ENCODE data around the gene SEPHS1.

SEPHS1 gene

DNA sequence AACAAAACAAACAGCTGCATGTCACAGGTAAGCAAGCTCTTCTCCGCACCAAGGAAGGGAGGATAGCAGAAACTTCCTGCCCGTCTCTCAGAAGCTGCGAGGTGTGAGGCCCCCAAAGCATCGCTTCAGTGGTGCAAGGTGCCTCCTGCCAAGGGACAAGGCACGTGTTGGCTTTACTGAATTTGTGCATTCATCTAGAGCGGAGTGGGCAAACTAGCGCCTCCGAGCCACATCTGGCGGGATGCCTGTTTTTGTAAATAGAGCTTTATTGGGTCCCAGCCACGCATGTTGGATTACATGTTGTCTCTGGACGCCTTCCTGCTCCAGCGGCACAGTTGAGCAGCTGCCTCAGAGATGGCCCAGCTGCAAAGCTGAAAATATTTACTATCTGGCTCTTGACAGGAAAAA is 75.9 kb downstream of the SEPHS1 start (continued):
- TF ChIP-seq ZNF629 (tag by site-specific recombination; IDR thresholded peaks at IDR 0.05) (no peak), ZFHX2 (tag by site-specific recombination; conservative IDR thresholded peaks at IDR 0.05) (no peak)

DNA sequence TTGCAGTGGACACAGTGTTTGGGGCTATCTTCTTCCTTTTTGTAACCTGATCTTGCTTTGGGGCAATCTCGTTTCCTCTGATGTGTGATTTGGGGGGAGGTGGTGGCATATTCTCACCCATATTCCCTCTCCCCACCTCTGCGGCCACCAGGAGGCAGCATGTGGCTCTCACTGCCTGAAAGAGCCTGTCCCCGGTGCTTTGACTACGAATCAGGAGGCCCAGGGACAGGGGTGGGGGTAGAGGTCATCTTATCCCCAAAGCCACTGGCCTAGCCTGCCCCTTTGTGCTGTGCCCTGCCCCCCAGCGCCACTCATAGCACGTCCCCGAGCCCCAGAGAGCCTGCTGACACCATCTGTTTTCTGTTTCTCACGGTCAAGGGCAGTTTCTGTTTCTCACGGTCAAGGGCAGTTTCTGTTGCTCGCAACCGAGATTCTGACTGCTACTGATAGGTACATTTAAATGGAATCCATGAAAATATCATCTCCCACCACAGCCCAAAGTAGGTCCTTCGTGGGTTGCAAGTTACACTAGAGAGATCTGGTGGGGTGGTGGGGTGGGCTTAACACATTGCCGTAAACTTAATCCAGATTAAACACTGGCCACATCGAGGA is 76.4 kb downstream of the SEPHS1 start:
- no peak overlapping the region for H3K4me3 ChIP-seq (ENCODE audit: low read depth, low read length)
- no peaks in the 10 kb centered on the region for H3K36me3 ChIP-seq (ENCODE audit: control insufficient read depth in 2 of 2, insufficient read depth in 1 of 2, low read length in 2 of 2)
- no peak overlapping the region for H3K27ac ChIP-seq (ENCODE audit: extremely low read depth, low read depth, low read length)
- no peaks in the 10 kb centered on the region for H3K4me1 ChIP-seq (ENCODE audit: control insufficient read depth, insufficient read depth, low read length)
- TF ChIP-seq, protein P1, sequence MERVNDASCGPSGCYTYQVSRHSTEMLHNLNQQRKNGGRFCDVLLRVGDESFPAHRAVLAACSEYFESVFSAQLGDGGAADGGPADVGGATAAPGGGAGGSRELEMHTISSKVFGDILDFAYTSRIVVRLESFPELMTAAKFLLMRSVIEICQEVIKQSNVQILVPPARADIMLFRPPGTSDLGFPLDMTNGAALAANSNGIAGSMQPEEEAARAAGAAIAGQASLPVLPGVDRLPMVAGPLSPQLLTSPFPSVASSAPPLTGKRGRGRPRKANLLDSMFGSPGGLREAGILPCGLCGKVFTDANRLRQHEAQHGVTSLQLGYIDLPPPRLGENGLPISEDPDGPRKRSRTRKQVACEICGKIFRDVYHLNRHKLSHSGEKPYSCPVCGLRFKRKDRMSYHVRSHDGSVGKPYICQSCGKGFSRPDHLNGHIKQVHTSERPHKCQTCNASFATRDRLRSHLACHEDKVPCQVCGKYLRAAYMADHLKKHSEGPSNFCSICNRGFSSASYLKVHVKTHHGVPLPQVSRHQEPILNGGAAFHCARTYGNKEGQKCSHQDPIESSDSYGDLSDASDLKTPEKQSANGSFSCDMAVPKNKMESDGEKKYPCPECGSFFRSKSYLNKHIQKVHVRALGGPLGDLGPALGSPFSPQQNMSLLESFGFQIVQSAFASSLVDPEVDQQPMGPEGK (tag by site-specific recombination; IDR thresholded peaks at IDR 0.05), result no peak
- no peak for TF ChIP-seq BCL11A (tag by site-specific recombination; IDR thresholded peaks at IDR 0.05; ENCODE audit: low read depth)
- no peak for TF ChIP-seq ZNF266 (tag by site-specific recombination; IDR thresholded peaks at IDR 0.05; ENCODE audit: low read depth)
- TF ChIP-seq ZBTB17 (tag by site-specific recombination; IDR thresholded peaks at IDR 0.05), result no peak
- TF ChIP-seq ZNF629 (tag by site-specific recombination; IDR thresholded peaks at IDR 0.05), result no peak
- no peak for TF ChIP-seq ZNF324 (tag by site-specific recombination; IDR thresholded peaks at IDR 0.05)
- no peak for TF ChIP-seq ZNF670 (tag by site-specific recombination; IDR thresholded peaks at IDR 0.05; ENCODE audit: low read depth)
- TF ChIP-seq ZNF341 (tag by site-specific recombination; IDR thresholded peaks at IDR 0.05; ENCODE audit: low read depth), result no peak
- no peak for TF ChIP-seq ZNF223 (tag by site-specific recombination; IDR thresholded peaks at IDR 0.05)
- TF ChIP-seq RBAK (tag by site-specific recombination; IDR thresholded peaks at IDR 0.05), result no peak
- no peak for TF ChIP-seq ZNF521 (tag by site-specific recombination; IDR thresholded peaks at IDR 0.05)
- TF ChIP-seq ZNF302 (tag by site-specific recombination; IDR thresholded peaks at IDR 0.05; ENCODE audit: low read depth), result no peak
- TF ChIP-seq KLF7 (tag by site-specific recombination; IDR thresholded peaks at IDR 0.05; ENCODE audit: borderline replicate concordance), result no peak
- TF ChIP-seq, protein P2, sequence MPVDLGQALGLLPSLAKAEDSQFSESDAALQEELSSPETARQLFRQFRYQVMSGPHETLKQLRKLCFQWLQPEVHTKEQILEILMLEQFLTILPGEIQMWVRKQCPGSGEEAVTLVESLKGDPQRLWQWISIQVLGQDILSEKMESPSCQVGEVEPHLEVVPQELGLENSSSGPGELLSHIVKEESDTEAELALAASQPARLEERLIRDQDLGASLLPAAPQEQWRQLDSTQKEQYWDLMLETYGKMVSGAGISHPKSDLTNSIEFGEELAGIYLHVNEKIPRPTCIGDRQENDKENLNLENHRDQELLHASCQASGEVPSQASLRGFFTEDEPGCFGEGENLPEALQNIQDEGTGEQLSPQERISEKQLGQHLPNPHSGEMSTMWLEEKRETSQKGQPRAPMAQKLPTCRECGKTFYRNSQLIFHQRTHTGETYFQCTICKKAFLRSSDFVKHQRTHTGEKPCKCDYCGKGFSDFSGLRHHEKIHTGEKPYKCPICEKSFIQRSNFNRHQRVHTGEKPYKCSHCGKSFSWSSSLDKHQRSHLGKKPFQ (tag by site-specific recombination; IDR thresholded peaks at IDR 0.05), result no peak
- no peak for TF ChIP-seq HOXD13 (CRISPR knock-in tag; IDR thresholded peaks at IDR 0.05; ENCODE audit: borderline replicate concordance)
- TF ChIP-seq, protein P3, sequence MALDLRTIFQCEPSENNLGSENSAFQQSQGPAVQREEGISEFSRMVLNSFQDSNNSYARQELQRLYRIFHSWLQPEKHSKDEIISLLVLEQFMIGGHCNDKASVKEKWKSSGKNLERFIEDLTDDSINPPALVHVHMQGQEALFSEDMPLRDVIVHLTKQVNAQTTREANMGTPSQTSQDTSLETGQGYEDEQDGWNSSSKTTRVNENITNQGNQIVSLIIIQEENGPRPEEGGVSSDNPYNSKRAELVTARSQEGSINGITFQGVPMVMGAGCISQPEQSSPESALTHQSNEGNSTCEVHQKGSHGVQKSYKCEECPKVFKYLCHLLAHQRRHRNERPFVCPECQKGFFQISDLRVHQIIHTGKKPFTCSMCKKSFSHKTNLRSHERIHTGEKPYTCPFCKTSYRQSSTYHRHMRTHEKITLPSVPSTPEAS (tag by site-specific recombination; IDR thresholded peaks at IDR 0.05), result no peak
- no peak for TF ChIP-seq SP7 (tag by site-specific recombination; IDR thresholded peaks at IDR 0.05)
- no peak for TF ChIP-seq ZNF660 (tag by site-specific recombination; IDR thresholded peaks at IDR 0.05)
- ChIA-PET CTCF (interaction anchor here (0.7 to 1.1 kb wide), 4 partner anchors 8 to 105 kb away, joined by 3 to 4 read pairs (median 4); no protein-coding TSS in a partner anchor), POLR2A (interaction anchor here (2.1 kb wide), 1 partner anchor 28 kb away, joined by 4 read pairs; the partner anchor contains the start of gene PHYH)
- H3K9me3 ChIP-seq (ENCODE audit: control insufficient read depth, insufficient read depth, low read depth, low read length), result no peaks in the 10 kb centered on the region

All from HEK293 (cell line).